Esophagus squamous epithelium (tissue), 4 donors: ENCODE measurements around the gene SMIM32.

ENCODE experiments used
- POLR2A ChIP-seq, 4 donors: fragments of 450-650 bp; IDR thresholded peaks; one replicate each; pipeline ENCODE4 v1.6.1; 2017; ENCODE audit warnings: antibody characterized with exemption in 4 of 4, mild to moderate bottlenecking in 4 of 4, moderate library complexity in 3 of 4
- TF ChIP-seq, protein P1 (sequence below), 6 experiments: fragments of 450-650 bp in 4 of 6; fragments of 200-600 bp in 2 of 6; sonication (generic) in 2 of 6; IDR thresholded peaks; one replicate each; pipeline ENCODE4 v1.5.1; 2016 to 2019; ENCODE audit warnings: antibody characterized with exemption in 6 of 6, mild to moderate bottlenecking in 4 of 6, moderate library complexity in 4 of 6

- no peak for TF ChIP-seq POLR2A (IDR thresholded peaks at IDR 0.05)
- TF ChIP-seq, protein P1, sequence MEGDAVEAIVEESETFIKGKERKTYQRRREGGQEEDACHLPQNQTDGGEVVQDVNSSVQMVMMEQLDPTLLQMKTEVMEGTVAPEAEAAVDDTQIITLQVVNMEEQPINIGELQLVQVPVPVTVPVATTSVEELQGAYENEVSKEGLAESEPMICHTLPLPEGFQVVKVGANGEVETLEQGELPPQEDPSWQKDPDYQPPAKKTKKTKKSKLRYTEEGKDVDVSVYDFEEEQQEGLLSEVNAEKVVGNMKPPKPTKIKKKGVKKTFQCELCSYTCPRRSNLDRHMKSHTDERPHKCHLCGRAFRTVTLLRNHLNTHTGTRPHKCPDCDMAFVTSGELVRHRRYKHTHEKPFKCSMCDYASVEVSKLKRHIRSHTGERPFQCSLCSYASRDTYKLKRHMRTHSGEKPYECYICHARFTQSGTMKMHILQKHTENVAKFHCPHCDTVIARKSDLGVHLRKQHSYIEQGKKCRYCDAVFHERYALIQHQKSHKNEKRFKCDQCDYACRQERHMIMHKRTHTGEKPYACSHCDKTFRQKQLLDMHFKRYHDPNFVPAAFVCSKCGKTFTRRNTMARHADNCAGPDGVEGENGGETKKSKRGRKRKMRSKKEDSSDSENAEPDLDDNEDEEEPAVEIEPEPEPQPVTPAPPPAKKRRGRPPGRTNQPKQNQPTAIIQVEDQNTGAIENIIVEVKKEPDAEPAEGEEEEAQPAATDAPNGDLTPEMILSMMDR (IDR thresholded peaks at IDR 0.05) = no peak
Observed at GRCh38 chr5:136235321-136235720, 42.4 kb upstream of the SMIM32 start.
